GM18873 (cell line): ENCODE data around the gene CLEC4D.
"Not testable (repeated sequence)": the region's sequence is repeated elsewhere in the genome, so short reads cannot be mapped to it uniquely, and the experiment has no call there.

ENCODE experiments used
- ATAC-seq: cut with Tn5 transposase; IDR thresholded peaks from one replicate; pipeline ENCODE4 v1.9.1; 2021; ENCODE audit warnings: mild to moderate bottlenecking, moderate library complexity, moderate number of reproducible peaks; ENCODE audit not compliant: unreplicated experiment, low FRiP score

The CLEC4D gene

DNA sequence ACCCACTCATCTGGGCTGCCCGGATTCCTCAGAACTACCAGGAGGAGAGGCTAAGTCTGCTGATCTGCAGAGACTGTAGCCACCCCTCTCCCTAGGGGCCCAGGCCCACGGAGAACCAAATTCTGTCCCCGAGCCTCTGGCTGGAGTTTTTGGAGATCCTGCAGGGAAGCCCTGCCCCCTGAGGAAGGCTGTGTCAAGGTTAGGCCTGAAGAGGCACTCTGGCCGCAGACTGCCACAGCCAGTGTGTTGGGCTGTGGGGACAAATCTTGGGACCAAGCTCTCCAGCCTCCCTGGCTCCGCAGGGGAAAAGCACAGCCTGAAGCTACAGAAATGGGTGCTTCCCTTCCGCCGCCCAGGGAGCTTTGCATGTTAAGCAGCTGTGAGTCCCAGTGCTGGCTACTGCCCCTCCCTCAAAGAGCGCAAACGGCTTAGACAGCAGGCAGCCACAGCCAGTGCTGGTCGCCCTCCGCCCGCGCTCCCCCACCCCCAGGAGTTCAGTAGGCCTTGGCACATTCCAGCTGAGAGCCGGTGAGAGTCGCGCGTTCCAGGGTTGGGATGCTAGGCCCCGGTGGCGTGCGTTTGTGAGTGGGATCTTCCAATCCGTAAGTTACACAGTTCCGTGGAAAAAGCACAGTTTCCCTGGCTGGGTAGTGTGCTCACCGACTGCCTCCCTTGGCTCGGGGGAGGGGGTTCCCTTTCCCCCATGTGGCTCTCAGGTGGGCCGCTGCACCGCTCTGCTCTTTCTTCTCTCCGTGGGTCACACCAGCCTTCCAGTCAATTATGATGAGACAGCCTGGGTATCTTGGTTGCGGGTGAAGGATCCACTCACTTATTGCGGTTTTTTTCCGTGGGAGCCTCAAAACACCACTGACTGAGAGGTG lies 14.2 kb downstream of the CLEC4D start:
- no peak for ATAC-seq

DNA sequence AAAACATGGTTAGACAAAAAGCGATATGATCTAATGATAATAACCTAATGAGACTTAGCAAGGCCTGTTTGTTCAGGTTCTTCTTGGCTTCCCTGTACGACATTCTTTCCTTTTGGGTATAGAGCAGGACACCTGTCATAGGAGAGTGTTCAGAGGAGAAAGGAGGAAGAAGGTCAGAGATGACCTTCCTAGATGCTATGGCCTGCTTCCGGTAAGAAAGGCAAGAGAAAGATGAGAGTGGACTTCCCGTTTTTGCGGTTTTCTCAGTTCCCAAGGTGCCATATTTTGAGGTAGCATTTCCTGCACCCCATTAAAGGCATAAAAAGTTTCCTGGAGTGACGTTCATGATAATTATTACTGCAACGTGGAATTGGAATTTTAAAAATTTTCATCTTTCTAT lies 18.7 kb downstream of the CLEC4D start:
- no peak for ATAC-seq

- ATAC-seq, result not testable (repeated sequence)
Measured at GRCh38 chr12:8537820-8538219, 24.5 kb downstream of the CLEC4D start.

- ATAC-seq, result not testable (repeated sequence)
Measured at GRCh38 chr12:8540831-8541230, 27.5 kb downstream of the CLEC4D start, which contains the start of gene CLEC4E. Gene CLEC4E (minus strand): TSS chr12:8540905. CDS start chr12:8540797, 108 bp downstream.

GRCh38 chr12:8541562-8541961 lies 28.3 kb downstream of the CLEC4D start:
- ATAC-seq, result no peak

- peak; percentile 64 for ATAC-seq
Measured at GRCh38 chr12:8544295-8544694, 31.0 kb downstream of the CLEC4D start.

- no peak for ATAC-seq
Measured at GRCh38 chr12:8546591-8546990, 33.3 kb downstream of the CLEC4D start.

DNA sequence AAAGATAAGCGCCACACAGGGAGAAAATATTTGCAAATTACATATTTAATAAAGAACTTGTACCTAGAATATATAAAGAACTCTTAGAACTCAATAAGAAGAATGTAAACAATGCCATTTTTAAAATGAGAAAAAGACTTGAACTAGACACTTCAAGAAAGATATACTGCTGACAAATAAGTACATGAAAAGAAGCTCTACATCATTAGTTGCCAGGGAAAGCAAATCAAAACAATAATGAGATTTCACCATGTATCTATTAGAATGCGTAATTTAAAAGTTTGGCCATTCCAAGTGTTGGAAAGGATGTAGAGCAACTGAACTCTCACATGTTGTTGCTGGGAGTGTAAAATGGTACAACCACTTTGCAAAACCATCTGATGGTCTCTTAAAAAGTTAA lies 34.3 kb downstream of the CLEC4D start:
- ATAC-seq, result no peak

GRCh38 chr12:8548192-8548591 lies 34.9 kb downstream of the CLEC4D start:
- no peak for ATAC-seq

- no peak for ATAC-seq
Measured at GRCh38 chr12:8549381-8549780, 36.1 kb downstream of the CLEC4D start.

DNA sequence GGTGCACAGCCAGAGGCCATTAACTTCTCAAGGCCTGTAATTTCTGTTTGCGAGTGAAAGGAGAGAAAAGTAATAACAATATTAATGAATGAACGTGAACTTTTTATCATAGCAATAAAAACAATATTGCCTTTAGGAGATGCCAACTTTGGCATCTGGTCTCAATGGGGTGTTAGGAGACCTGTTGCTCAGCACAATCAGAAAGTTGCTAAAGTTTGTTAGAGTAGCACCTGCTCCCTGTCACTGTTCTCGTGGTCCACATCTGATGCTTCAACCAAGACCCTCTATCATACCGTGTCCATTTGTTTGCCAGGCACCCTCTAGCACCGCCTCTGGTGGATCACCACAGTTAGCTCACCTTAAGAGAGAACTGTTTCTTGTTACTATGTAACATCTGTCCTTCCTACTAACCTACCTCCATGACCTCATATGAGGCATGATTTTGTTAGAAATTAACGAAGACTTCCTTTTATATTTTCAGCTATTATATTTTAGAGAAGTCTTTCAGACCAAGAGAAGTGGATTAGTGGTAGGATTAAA lies 39.9 kb downstream of the CLEC4D start:
- no peak for ATAC-seq

GRCh38 chr12:8554451-8555195 lies 41.3 kb downstream of the CLEC4D start:
- ATAC-seq, result no peak

- no peak for ATAC-seq
Measured at GRCh38 chr12:8556531-8557097, 43.3 kb downstream of the CLEC4D start.

- no peak for ATAC-seq
Measured at GRCh38 chr12:8559676-8560075, 46.4 kb downstream of the CLEC4D start.

- no peak for ATAC-seq
Measured at GRCh38 chr12:8561011-8561410, 47.7 kb downstream of the CLEC4D start.

DNA sequence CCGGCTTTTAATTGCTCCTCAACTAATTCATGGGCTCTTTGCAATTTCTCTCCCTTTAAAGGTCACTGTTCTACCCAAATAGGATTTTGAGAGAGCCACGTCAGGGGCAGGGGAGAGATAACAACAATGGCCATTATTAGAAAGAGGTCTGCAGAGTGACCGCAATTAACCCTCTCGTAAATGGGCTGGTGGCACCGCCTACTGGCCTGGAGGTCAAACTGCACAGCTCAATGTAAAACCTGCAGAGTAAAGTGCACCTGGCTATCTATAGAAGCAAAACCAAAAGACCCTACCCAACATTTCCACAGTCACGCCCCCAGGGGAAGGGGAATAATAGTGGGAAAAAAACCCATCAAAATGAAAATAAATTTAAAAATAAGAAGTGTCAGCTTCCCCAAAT lies 49.0 kb downstream of the CLEC4D start:
- no peak for ATAC-seq

DNA sequence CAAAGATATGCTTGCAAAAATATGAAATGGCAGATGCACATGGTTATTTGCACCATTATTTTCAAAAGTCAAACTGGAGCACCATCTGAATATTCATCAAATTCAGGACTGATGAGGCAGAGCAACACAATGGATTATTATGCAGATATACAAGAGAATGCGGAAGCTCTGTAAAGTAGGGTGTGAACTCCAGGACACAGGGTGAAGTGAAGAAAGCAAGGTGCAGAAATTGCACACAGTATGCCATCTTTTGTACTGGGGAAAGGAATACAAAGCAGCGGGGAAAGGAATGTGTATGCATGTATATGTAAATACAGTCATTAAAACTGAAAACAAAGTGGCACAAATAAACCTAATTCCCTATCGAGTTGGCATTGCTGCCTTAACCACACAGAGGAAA lies 50.1 kb downstream of the CLEC4D start:
- no peak for ATAC-seq

DNA sequence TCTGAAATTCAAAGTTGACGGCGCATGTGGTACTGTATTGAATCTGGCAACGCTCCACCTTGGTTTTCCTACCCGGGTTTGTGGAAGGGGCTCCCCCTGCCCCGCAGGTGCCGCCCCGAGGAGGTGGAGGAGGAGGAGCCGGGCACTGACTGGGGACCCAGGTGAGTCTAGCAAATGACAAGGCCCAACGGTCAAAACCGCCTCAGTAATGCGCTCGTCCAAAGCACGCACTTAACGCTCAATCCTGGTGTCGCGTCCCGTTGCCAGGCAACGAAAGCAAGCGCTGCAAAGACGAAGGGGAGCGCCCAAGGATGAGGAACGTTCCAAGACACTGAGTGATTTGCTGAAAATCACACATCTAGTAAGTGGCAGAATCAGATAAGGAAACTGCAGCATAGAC lies 51.4 kb downstream of the CLEC4D start:
- no peak for ATAC-seq

DNA sequence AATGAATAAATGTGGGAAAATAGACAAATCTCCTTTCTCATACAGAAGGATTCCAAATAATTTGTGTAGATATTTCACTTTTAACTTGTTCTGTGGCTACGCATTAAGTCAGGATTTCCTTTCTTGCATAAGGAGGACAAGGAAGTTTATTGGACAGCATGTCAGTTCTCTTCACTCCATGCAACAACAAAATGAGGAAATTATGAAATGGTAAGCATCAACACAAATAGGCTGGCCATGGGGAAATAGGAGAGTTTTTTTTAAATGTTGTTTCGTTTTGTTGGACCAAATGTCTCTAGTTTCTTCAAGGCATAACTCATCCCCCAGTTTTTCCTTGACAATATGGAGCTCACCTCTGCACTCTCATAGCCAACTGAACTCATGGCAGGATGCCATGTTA lies 52.7 kb downstream of the CLEC4D start:
- ATAC-seq, result not testable (repeated sequence)

- no peak for ATAC-seq
Measured at GRCh38 chr12:8566525-8566924, 53.2 kb downstream of the CLEC4D start.
